ENCODE measurements around the gene AHCY.
"Not testable (repeated sequence)": the region's sequence is repeated elsewhere in the genome, so short reads cannot be mapped to it uniquely, and the experiment has no call there.

AHCY gene

GRCh38 chr20:34262488-34263288 lies 40.5 kb downstream of the AHCY start:
- Histone ChIP-seq H3K9me3 (ENCODE audit: insufficient read depth, low read length) (no peaks in the 10 kb centered on the region), H3K9ac (ENCODE audit: insufficient read length, low read depth) (no peak overlapping the region), H3K4me1 (ENCODE audit: insufficient read depth, insufficient read length) (peaks cover 3% of the 10 kb centered on the region), H3K27me3 (ENCODE audit: insufficient read depth, insufficient read length) (no peaks in the 10 kb centered on the region), H3K36me3 (ENCODE audit: insufficient read depth, insufficient read length, low read length) (no peaks in the 10 kb centered on the region), H3K4me3 (ENCODE audit: insufficient read length, low read depth) (no peak overlapping the region)
- no peak for TF ChIP-seq YY1 (IDR thresholded peaks at IDR 0.05; ENCODE audit: insufficient read depth, insufficient read length)
- no peak for TF ChIP-seq SUZ12 (IDR thresholded peaks at IDR 0.05; ENCODE audit: extremely low read depth, insufficient read depth, insufficient read length)
- TF ChIP-seq ZNF274 (IDR thresholded peaks at IDR 0.05; ENCODE audit: low read depth, low read length) = no peak
- no peak for DNase-seq (ENCODE audit: low read depth, low spot score)

DNA sequence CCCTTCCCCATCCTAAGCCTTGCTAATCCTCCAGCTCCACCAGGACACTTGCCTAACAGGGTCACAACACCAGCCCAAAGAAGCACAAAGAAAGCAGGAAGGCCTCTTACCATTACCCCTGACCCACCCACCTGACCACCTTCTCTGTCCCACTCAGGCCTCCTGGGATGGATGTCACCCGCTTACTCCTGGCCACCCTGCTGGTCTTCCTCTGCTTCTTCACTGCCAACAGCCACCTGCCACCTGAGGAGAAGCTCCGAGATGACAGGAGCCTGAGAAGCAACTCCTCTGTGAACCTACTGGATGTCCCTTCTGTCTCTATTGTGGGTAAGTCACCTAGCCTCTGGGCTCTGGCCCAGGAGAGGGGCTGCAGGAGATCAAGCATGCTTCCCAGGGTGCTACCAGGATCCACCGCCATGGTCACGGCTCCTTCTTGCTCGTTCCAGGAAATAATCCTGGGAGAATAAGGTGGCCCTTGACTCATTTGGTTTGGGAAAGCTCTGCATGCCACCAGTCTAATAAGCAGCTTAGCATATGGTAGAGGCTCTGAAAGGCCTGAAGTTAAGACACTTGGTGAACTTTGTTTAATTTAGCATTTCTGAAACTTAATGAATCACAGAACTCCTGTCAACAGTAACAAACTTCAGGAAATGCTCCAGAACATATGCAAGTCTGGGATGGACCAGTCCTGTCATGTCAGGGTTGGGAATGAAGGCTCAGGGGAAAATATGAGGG lies 42.8 kb downstream of the AHCY start:
- Histone ChIP-seq H3K4me1 (ENCODE audit: insufficient read depth, insufficient read length) (peaks cover 5% of the 10 kb centered on the region), H3K9me3 (ENCODE audit: insufficient read depth, low read length) (no peaks in the 10 kb centered on the region), H3K27me3 (ENCODE audit: insufficient read depth, insufficient read length) (no peaks in the 10 kb centered on the region), H3K36me3 (ENCODE audit: insufficient read depth, insufficient read length, low read length) (no peaks in the 10 kb centered on the region), H3K4me3 (ENCODE audit: insufficient read length, low read depth) (no peak overlapping the region), H3K9ac (ENCODE audit: insufficient read length, low read depth) (no peak overlapping the region)
- DNase-seq (ENCODE audit: low read depth, low spot score) = no peak
- no peak for TF ChIP-seq ZNF274 (IDR thresholded peaks at IDR 0.05; ENCODE audit: low read depth, low read length)
- TF ChIP-seq YY1 (IDR thresholded peaks at IDR 0.05; ENCODE audit: insufficient read depth, insufficient read length) = no peak
- no peak for TF ChIP-seq SUZ12 (IDR thresholded peaks at IDR 0.05; ENCODE audit: extremely low read depth, insufficient read depth, insufficient read length)

- H3K4me1 ChIP-seq (ENCODE audit: insufficient read depth, insufficient read length) = peaks cover 2% of the 10 kb centered on the region
- TF ChIP-seq SUZ12 (IDR thresholded peaks at IDR 0.05; ENCODE audit: extremely low read depth, insufficient read depth, insufficient read length) (no peak), YY1 (IDR thresholded peaks at IDR 0.05; ENCODE audit: insufficient read depth, insufficient read length) (no peak), ZNF274 (IDR thresholded peaks at IDR 0.05; ENCODE audit: low read depth, low read length) (no peak)
Measured at GRCh38 chr20:34256629-34257124, 46.5 kb downstream of the AHCY start.

DNA sequence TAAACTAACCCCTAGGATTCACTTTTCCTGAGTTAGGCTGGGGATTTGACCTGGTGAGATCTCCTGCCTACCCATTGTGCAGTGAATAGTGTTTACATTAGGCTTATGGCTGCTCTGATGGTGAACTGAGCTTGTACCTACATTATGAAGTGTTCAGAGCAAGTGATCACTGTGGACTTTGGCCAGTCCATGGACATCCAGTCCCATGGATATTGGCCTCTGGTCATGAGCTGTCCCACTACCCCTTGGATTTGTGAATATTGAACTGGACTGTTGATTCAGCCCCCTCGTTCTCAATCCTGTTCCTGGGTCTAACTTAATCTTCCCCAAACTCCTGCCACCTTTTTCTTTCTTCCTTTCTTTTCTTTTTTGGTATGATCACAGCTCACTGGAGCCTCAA lies 48.2 kb downstream of the AHCY start:
- Histone ChIP-seq H3K4me1 (ENCODE audit: insufficient read depth, insufficient read length) (peaks cover 2% of the 10 kb centered on the region), H3K27me3 (ENCODE audit: insufficient read depth, insufficient read length) (no peaks in the 10 kb centered on the region), H3K36me3 (ENCODE audit: insufficient read depth, insufficient read length, low read length) (no peaks in the 10 kb centered on the region), H3K9ac (ENCODE audit: insufficient read length, low read depth) (no peak overlapping the region), H3K4me3 (ENCODE audit: insufficient read length, low read depth) (no peak overlapping the region), H3K9me3 (ENCODE audit: insufficient read depth, low read length) (no peaks in the 10 kb centered on the region)
- DNase-seq (ENCODE audit: low read depth, low spot score) = no peak
- TF ChIP-seq SUZ12 (IDR thresholded peaks at IDR 0.05; ENCODE audit: extremely low read depth, insufficient read depth, insufficient read length) = no peak
- TF ChIP-seq ZNF274 (IDR thresholded peaks at IDR 0.05; ENCODE audit: low read depth, low read length) = no peak
- TF ChIP-seq YY1 (IDR thresholded peaks at IDR 0.05; ENCODE audit: insufficient read depth, insufficient read length) = no peak

More at GRCh38 chr20:34256629-34257124, 46.5 kb downstream of the AHCY start:
- H3K36me3 ChIP-seq (ENCODE audit: insufficient read depth, insufficient read length, low read length) = no peaks in the 10 kb centered on the region
- no peak overlapping the region for H3K9ac ChIP-seq (ENCODE audit: insufficient read length, low read depth)
- no peaks in the 10 kb centered on the region for H3K9me3 ChIP-seq (ENCODE audit: insufficient read depth, low read length)
- H3K27me3 ChIP-seq (ENCODE audit: insufficient read depth, insufficient read length) = no peaks in the 10 kb centered on the region
- H3K4me3 ChIP-seq (ENCODE audit: insufficient read length, low read depth) = no peak overlapping the region
- no peak for DNase-seq (ENCODE audit: low read depth, low spot score)

- H3K9ac ChIP-seq (ENCODE audit: insufficient read length, low read depth); DNase-seq (ENCODE audit: low read depth, low spot score); H3K4me1 ChIP-seq (ENCODE audit: insufficient read depth, insufficient read length); H3K4me3 ChIP-seq (ENCODE audit: insufficient read length, low read depth); H3K27me3 ChIP-seq (ENCODE audit: insufficient read depth, insufficient read length); H3K9me3 ChIP-seq (ENCODE audit: insufficient read depth, low read length); H3K36me3 ChIP-seq (ENCODE audit: insufficient read depth, insufficient read length, low read length): not testable (repeated sequence)
Measured at GRCh38 chr20:34252431-34253086, 50.6 kb downstream of the AHCY start.

DNA sequence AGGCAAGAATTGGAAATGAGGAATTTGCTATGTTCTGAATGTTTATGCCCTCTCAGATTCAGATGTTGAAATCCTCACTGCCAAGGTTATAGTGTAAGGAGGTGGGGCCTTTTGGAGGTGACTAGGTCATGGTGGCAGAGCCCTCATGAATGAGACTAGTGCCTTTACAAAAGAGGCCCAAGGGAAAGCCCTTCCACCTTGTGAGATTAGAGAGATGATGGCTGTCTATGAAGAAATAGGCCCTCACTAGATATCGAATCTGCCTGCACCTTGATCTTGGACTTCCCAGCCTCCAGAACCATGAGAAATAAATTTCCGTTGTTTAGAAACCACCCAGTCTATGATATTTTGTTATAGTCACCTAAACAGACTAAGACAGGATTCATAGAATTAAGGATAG lies 51.5 kb downstream of the AHCY start:
- Histone ChIP-seq H3K4me1 (ENCODE audit: insufficient read depth, insufficient read length) (peaks cover 3% of the 10 kb centered on the region), H3K27me3 (ENCODE audit: insufficient read depth, insufficient read length) (no peaks in the 10 kb centered on the region), H3K36me3 (ENCODE audit: insufficient read depth, insufficient read length, low read length) (no peaks in the 10 kb centered on the region), H3K4me3 (ENCODE audit: insufficient read length, low read depth) (no peak overlapping the region), H3K9ac (ENCODE audit: insufficient read length, low read depth) (no peak overlapping the region), H3K9me3 (ENCODE audit: insufficient read depth, low read length) (no peaks in the 10 kb centered on the region)
- DNase-seq (ENCODE audit: low read depth, low spot score) = no peak
- TF ChIP-seq SUZ12 (IDR thresholded peaks at IDR 0.05; ENCODE audit: extremely low read depth, insufficient read depth, insufficient read length) (no peak), YY1 (IDR thresholded peaks at IDR 0.05; ENCODE audit: insufficient read depth, insufficient read length) (no peak), ZNF274 (IDR thresholded peaks at IDR 0.05; ENCODE audit: low read depth, low read length) (no peak)

DNA sequence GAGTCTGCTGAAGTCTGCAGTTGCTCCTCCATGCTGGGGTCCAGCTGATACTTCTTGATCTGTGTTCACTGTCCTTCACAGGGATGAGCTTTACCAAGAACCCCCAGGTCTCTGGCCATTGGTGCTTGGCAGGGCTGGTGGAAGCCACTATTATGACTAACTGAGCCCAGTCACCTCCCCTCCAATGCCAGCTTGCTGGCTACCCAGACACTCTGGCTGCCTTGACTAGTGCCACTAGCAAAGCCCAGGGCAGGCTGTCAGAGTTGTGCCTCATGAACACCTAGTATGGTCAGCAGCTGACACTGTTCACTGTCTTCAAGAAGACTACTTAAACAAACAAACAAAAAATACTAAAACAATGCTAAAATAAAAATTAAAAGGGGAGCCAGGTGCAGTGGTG lies 53.1 kb downstream of the AHCY start:
- Histone ChIP-seq H3K9ac (ENCODE audit: insufficient read length, low read depth) (no peak overlapping the region), H3K4me3 (ENCODE audit: insufficient read length, low read depth) (no peak overlapping the region), H3K4me1 (ENCODE audit: insufficient read depth, insufficient read length) (peaks cover 2% of the 10 kb centered on the region), H3K27me3 (ENCODE audit: insufficient read depth, insufficient read length) (no peaks in the 10 kb centered on the region), H3K36me3 (ENCODE audit: insufficient read depth, insufficient read length, low read length) (no peaks in the 10 kb centered on the region), H3K9me3 (ENCODE audit: insufficient read depth, low read length) (no peaks in the 10 kb centered on the region)
- TF ChIP-seq YY1 (IDR thresholded peaks at IDR 0.05; ENCODE audit: insufficient read depth, insufficient read length) = no peak
- no peak for TF ChIP-seq ZNF274 (IDR thresholded peaks at IDR 0.05; ENCODE audit: low read depth, low read length)
- no peak for TF ChIP-seq SUZ12 (IDR thresholded peaks at IDR 0.05; ENCODE audit: extremely low read depth, insufficient read depth, insufficient read length)
- no peak for DNase-seq (ENCODE audit: low read depth, low spot score)

Data from NT2/D1 (cell line).